ENCODE measurements around the gene TRIP10.

- no peak for TF ChIP-seq POLR2AphosphoS5 (IDR thresholded peaks at IDR 0.05; ENCODE audit: low read depth, low read length)
- TF ChIP-seq TAF1 (IDR thresholded peaks at IDR 0.05; ENCODE audit: borderline replicate concordance, low read depth, low read length) = no peak
Observed at GRCh38 chr19:6697291-6697690, 42.2 kb upstream of the TRIP10 start.
